ENCODE measurements around the gene PDIA2.

PDIA2 gene

DNA sequence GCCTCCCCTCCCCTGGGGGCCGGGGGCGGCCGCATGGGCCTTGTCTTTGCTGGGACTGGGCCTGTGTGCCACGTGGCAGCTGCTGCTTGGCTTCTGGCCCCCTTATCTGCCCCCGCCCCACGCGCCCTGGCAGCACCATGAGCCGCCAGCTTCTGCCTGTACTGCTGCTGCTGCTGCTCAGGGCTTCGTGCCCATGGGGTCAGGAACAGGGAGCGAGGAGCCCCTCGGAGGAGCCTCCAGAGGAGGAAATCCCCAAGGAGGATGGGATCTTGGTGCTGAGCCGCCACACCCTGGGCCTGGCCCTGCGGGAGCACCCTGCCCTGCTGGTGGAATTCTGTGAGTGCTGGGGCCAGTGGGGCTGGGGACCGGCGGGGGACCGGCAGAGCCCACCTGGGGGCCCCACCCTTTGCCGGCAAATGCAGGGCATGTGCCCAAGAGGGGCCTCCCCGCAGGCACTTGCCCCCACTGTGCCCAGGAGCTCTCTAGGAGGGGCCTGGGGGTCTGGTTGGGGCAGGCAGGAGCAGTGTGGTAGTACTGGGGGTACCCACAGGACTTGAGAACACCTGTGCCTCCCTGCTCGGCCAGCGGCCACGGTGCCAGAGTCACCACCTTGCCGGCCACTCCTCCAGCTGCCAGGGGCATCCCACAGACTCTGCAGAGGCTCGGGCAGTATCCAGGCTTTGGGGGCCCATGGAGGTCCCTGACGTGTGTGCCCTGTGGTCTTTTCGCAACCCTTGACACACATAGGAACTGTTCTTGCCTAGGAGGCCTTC, at the start of gene PDIA2:
Gene PDIA2 (plus strand): TSS at position 132 of the 773 bp plus-strand sequence. CDS start 6 bp downstream, at position 138.
- TF ChIP-seq, protein P1, sequence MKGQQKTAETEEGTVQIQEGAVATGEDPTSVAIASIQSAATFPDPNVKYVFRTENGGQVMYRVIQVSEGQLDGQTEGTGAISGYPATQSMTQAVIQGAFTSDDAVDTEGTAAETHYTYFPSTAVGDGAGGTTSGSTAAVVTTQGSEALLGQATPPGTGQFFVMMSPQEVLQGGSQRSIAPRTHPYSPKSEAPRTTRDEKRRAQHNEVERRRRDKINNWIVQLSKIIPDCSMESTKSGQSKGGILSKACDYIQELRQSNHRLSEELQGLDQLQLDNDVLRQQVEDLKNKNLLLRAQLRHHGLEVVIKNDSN (IDR thresholded peaks at IDR 0.05) = no peak
- TF ChIP-seq TAF1 (IDR thresholded peaks at IDR 0.05; ENCODE audit: low read depth) = no peak
- TF ChIP-seq TEAD4 (IDR thresholded peaks at IDR 0.05) = no peak
- TF ChIP-seq FOXM1 (IDR thresholded peaks at IDR 0.05; ENCODE audit: borderline replicate concordance, low read depth) = no peak
- no peak for TF ChIP-seq RAD21 (IDR thresholded peaks at IDR 0.05; ENCODE audit: low read depth)
- TF ChIP-seq, protein P2, sequence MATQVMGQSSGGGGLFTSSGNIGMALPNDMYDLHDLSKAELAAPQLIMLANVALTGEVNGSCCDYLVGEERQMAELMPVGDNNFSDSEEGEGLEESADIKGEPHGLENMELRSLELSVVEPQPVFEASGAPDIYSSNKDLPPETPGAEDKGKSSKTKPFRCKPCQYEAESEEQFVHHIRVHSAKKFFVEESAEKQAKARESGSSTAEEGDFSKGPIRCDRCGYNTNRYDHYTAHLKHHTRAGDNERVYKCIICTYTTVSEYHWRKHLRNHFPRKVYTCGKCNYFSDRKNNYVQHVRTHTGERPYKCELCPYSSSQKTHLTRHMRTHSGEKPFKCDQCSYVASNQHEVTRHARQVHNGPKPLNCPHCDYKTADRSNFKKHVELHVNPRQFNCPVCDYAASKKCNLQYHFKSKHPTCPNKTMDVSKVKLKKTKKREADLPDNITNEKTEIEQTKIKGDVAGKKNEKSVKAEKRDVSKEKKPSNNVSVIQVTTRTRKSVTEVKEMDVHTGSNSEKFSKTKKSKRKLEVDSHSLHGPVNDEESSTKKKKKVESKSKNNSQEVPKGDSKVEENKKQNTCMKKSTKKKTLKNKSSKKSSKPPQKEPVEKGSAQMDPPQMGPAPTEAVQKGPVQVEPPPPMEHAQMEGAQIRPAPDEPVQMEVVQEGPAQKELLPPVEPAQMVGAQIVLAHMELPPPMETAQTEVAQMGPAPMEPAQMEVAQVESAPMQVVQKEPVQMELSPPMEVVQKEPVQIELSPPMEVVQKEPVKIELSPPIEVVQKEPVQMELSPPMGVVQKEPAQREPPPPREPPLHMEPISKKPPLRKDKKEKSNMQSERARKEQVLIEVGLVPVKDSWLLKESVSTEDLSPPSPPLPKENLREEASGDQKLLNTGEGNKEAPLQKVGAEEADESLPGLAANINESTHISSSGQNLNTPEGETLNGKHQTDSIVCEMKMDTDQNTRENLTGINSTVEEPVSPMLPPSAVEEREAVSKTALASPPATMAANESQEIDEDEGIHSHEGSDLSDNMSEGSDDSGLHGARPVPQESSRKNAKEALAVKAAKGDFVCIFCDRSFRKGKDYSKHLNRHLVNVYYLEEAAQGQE (IDR thresholded peaks at IDR 0.05; ENCODE audit: low read depth) = no peak
- TF ChIP-seq CREB1 (IDR thresholded peaks at IDR 0.05; ENCODE audit: low read depth) = no peak
- TF ChIP-seq CEBPB (IDR thresholded peaks at IDR 0.05) = no peak
- TF ChIP-seq ZBTB7A (IDR thresholded peaks at IDR 0.05; ENCODE audit: low read depth) = no peak
- TF ChIP-seq MAX (IDR thresholded peaks at IDR 0.05) = no peak
- no peak for TF ChIP-seq EGR1 (IDR thresholded peaks at IDR 0.05)
- no peak for TF ChIP-seq EP300 (IDR thresholded peaks at IDR 0.05; ENCODE audit: borderline replicate concordance)
- TF ChIP-seq TCF12 (IDR thresholded peaks at IDR 0.05; ENCODE audit: low read depth) = no peak
- TF ChIP-seq YY1 (IDR thresholded peaks at IDR 0.05; ENCODE audit: low read depth) = no peak

GRCh38 chr16:234468-235305, 48.3 kb upstream of the PDIA2 start, which contains the start of gene FAM234A:
FAM234A (plus strand) TSS chr16:234821; CDS start chr16:254414, 19,593 bp downstream.
- TF ChIP-seq CEBPB (IDR thresholded peaks at IDR 0.05) = 0 out of 2 replicates have a peak, but pooled peaks have one; percentile 22
- TF ChIP-seq ZBTB7A (IDR thresholded peaks at IDR 0.05; ENCODE audit: low read depth) = peak; percentile 21; the same call in 1 of the 2 replicates
- peak; percentile 82 for TF ChIP-seq CREB1 (IDR thresholded peaks at IDR 0.05; ENCODE audit: low read depth)
- no peak for TF ChIP-seq NFIC (IDR thresholded peaks at IDR 0.05)
- TF ChIP-seq TEAD4 (IDR thresholded peaks at IDR 0.05) = no peak
- TF ChIP-seq EGR1 (IDR thresholded peaks at IDR 0.05) = peak; percentile 86
- no peak; the same call in none of the 2 replicates for TF ChIP-seq MAX (IDR thresholded peaks at IDR 0.05)
- TF ChIP-seq YY1 (IDR thresholded peaks at IDR 0.05; ENCODE audit: low read depth) = peak; percentile 73
- no peak for TF ChIP-seq TCF12 (IDR thresholded peaks at IDR 0.05; ENCODE audit: low read depth)
- peak; percentile 35; the same call in 1 of the 2 replicates for TF ChIP-seq TAF1 (IDR thresholded peaks at IDR 0.05; ENCODE audit: low read depth)
- TF ChIP-seq FOXM1 (IDR thresholded peaks at IDR 0.05; ENCODE audit: borderline replicate concordance, low read depth) = no peak

- TF ChIP-seq CREB1 (IDR thresholded peaks at IDR 0.05; ENCODE audit: low read depth) (no peak), EGR1 (IDR thresholded peaks at IDR 0.05) (no peak), CEBPB (IDR thresholded peaks at IDR 0.05) (no peak), NFIC (IDR thresholded peaks at IDR 0.05) (no peak), TAF1 (IDR thresholded peaks at IDR 0.05; ENCODE audit: low read depth) (no peak), FOXM1 (IDR thresholded peaks at IDR 0.05; ENCODE audit: borderline replicate concordance, low read depth) (no peak), EP300 (IDR thresholded peaks at IDR 0.05; ENCODE audit: borderline replicate concordance) (no peak), YY1 (IDR thresholded peaks at IDR 0.05; ENCODE audit: low read depth) (no peak), MAX (IDR thresholded peaks at IDR 0.05) (no peak), TEAD4 (IDR thresholded peaks at IDR 0.05) (no peak), TCF12 (IDR thresholded peaks at IDR 0.05; ENCODE audit: low read depth) (no peak), RAD21 (IDR thresholded peaks at IDR 0.05; ENCODE audit: low read depth) (no peak), ZBTB7A (IDR thresholded peaks at IDR 0.05; ENCODE audit: low read depth) (no peak)
- TF ChIP-seq, protein P1 (IDR thresholded peaks at IDR 0.05) = no peak
- TF ChIP-seq, protein P2 (IDR thresholded peaks at IDR 0.05; ENCODE audit: low read depth) = no peak
Measured at GRCh38 chr16:239948-240277, 43.1 kb upstream of the PDIA2 start.

- TF ChIP-seq EGR1 (IDR thresholded peaks at IDR 0.05) = no peak
- TF ChIP-seq CREB1 (IDR thresholded peaks at IDR 0.05; ENCODE audit: low read depth) = no peak
- TF ChIP-seq, protein P1 (IDR thresholded peaks at IDR 0.05) = no peak
Measured at GRCh38 chr16:240559-240958, 42.4 kb upstream of the PDIA2 start.
